Measurements from ENCODE around the gene GPR39. TPM values are rescaled to one million over a fixed set of nuclear protein-coding genes. Genes with fewer than 3 reads are reported as not detected.

GPR39 gene
- total RNA-seq, 1 donor from 2014 or later, result 1.0 TPM

- H3K36me3 Mint-ChIP-seq (ENCODE audit: unreplicated experiment), result no peaks in the 10 kb centered on the region
- H3K9me3 Mint-ChIP-seq (ENCODE audit: unreplicated experiment), result peaks cover 7% of the 10 kb centered on the region
- peaks cover 4% of the 10 kb centered on the region for H3K27me3 Mint-ChIP-seq (ENCODE audit: unreplicated experiment)
- no peak overlapping the region for H3K27ac Mint-ChIP-seq (ENCODE audit: unreplicated experiment)
- peak overlapping the region; percentile 43 for H3K4me3 Mint-ChIP-seq (ENCODE audit: unreplicated experiment)
- no peak for DNase-seq
- peaks cover 34% of the 10 kb centered on the region for H3K4me1 Mint-ChIP-seq (ENCODE audit: low read depth, unreplicated experiment)
- TF ChIP-seq, protein P1, sequence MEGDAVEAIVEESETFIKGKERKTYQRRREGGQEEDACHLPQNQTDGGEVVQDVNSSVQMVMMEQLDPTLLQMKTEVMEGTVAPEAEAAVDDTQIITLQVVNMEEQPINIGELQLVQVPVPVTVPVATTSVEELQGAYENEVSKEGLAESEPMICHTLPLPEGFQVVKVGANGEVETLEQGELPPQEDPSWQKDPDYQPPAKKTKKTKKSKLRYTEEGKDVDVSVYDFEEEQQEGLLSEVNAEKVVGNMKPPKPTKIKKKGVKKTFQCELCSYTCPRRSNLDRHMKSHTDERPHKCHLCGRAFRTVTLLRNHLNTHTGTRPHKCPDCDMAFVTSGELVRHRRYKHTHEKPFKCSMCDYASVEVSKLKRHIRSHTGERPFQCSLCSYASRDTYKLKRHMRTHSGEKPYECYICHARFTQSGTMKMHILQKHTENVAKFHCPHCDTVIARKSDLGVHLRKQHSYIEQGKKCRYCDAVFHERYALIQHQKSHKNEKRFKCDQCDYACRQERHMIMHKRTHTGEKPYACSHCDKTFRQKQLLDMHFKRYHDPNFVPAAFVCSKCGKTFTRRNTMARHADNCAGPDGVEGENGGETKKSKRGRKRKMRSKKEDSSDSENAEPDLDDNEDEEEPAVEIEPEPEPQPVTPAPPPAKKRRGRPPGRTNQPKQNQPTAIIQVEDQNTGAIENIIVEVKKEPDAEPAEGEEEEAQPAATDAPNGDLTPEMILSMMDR (IDR thresholded peaks at IDR 0.05; ENCODE audit: partially characterized antibody, unreplicated experiment), result no peak
Measured at GRCh38 chr2:132417430-132418035, 928 bp downstream of the GPR39 start.

GRCh38 chr2:132419235-132419634 is 2.6 kb downstream of the GPR39 start:
- H3K36me3 Mint-ChIP-seq (ENCODE audit: unreplicated experiment), result no peaks in the 10 kb centered on the region
- peaks cover 41% of the 10 kb centered on the region for H3K4me1 Mint-ChIP-seq (ENCODE audit: low read depth, unreplicated experiment)
- TF ChIP-seq, protein P1 (IDR thresholded peaks at IDR 0.05; ENCODE audit: partially characterized antibody, unreplicated experiment), result no peak
- H3K9me3 Mint-ChIP-seq (ENCODE audit: unreplicated experiment), result peaks cover 5% of the 10 kb centered on the region
- no peak for DNase-seq
- H3K27me3 Mint-ChIP-seq (ENCODE audit: unreplicated experiment), result peaks cover 3% of the 10 kb centered on the region
- no peak overlapping the region for H3K27ac Mint-ChIP-seq (ENCODE audit: unreplicated experiment)
- no peak overlapping the region for H3K4me3 Mint-ChIP-seq (ENCODE audit: unreplicated experiment)

DNA sequence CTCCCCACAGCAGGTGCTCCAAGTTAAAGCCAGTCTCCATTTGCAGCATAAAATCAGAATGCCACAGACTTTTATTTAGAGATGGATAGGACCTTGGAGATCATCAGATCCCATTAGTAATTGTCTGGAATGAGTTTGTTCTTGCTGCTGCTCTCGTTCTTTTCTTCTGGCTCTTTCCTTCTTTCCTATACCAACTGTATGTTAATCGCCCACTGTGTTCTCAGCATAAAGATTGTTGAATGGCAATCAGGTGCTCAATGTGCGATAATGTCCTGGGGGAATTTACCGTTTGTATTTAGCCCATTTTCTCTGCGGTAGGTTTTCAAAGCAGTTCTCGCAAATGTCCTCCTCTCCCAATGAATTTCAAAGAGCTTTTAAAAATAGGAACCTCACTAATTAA is 3.3 kb downstream of the GPR39 start:
- TF ChIP-seq, protein P1 (IDR thresholded peaks at IDR 0.05; ENCODE audit: partially characterized antibody, unreplicated experiment), result no peak
- Mint-ChIP-seq H3K4me3 (ENCODE audit: unreplicated experiment) (peak overlapping the region; percentile 70), H3K27me3 (ENCODE audit: unreplicated experiment) (peaks cover 2% of the 10 kb centered on the region), H3K4me1 (ENCODE audit: low read depth, unreplicated experiment) (peaks cover 40% of the 10 kb centered on the region), H3K27ac (ENCODE audit: unreplicated experiment) (no peak overlapping the region), H3K9me3 (ENCODE audit: unreplicated experiment) (peaks cover 4% of the 10 kb centered on the region), H3K36me3 (ENCODE audit: unreplicated experiment) (peaks cover under 1% of the 10 kb centered on the region)
- no peak for DNase-seq

GRCh38 chr2:132420816-132421805 is 4.5 kb downstream of the GPR39 start:
- Mint-ChIP-seq H3K36me3 (ENCODE audit: unreplicated experiment) (peaks cover 4% of the 10 kb centered on the region), H3K9me3 (ENCODE audit: unreplicated experiment) (peaks cover 4% of the 10 kb centered on the region), H3K4me3 (ENCODE audit: unreplicated experiment) (no peak overlapping the region), H3K4me1 (ENCODE audit: low read depth, unreplicated experiment) (peaks cover 38% of the 10 kb centered on the region), H3K27me3 (ENCODE audit: unreplicated experiment) (peaks cover 2% of the 10 kb centered on the region), H3K27ac (ENCODE audit: unreplicated experiment) (no peak overlapping the region)
- TF ChIP-seq, protein P1 (IDR thresholded peaks at IDR 0.05; ENCODE audit: partially characterized antibody, unreplicated experiment), result no peak
- DNase-seq, result no peak
